ENCODE results near the gene SERPINB12.

DNA sequence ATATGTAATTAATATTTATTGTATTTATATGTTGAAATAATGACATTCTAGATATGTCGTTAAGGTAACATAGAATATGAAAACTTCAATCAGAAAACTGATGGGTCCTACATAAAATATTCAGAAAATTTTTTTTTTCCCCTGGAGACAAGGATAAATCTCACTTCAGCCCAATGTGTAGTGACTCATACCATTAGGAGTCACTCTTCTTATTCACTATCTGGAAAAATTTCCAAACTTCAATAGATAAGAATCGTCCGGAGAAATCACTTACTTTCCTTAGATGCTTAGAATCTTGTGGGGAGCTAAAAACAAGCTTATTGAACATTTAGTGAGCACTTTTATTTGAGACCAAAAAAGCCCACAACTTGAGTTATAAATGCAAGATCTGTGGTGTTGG, 49.6 kb downstream of the SERPINB12 start:
- TF ChIP-seq, protein P1, sequence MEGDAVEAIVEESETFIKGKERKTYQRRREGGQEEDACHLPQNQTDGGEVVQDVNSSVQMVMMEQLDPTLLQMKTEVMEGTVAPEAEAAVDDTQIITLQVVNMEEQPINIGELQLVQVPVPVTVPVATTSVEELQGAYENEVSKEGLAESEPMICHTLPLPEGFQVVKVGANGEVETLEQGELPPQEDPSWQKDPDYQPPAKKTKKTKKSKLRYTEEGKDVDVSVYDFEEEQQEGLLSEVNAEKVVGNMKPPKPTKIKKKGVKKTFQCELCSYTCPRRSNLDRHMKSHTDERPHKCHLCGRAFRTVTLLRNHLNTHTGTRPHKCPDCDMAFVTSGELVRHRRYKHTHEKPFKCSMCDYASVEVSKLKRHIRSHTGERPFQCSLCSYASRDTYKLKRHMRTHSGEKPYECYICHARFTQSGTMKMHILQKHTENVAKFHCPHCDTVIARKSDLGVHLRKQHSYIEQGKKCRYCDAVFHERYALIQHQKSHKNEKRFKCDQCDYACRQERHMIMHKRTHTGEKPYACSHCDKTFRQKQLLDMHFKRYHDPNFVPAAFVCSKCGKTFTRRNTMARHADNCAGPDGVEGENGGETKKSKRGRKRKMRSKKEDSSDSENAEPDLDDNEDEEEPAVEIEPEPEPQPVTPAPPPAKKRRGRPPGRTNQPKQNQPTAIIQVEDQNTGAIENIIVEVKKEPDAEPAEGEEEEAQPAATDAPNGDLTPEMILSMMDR (conservative IDR thresholded peaks at IDR 0.05 in 1 of 2, IDR thresholded peaks at IDR 0.05 in 1 of 2; ENCODE audit: extremely low read depth in 1 of 2, insufficient read depth in 1 of 2, low read depth in 1 of 2, low read length in 2 of 2) = no peak
- no peak for TF ChIP-seq EZH2 (IDR thresholded peaks at IDR 0.05; ENCODE audit: borderline replicate concordance, low read length)

Measured in mammary epithelial cell (primary cell).